Fibroblast of lung (primary cell): ENCODE results near the gene ZNRF4.

Experiments
- EZH2 ChIP-seq: IDR thresholded peaks from 2 replicates; pipeline ENCODE4 v1.5.1; 2012; ENCODE audit warnings: low read length, control low read depth, mild to moderate bottlenecking; ENCODE audit errors: missing control alignments
- TF ChIP-seq, protein P1 (sequence below), 2 donors: IDR thresholded peaks in 1 of 2; conservative IDR thresholded peaks in 1 of 2; 1 replicate in 1 of 2; 2 replicates in 1 of 2; pipeline ENCODE4 v1.5.1; 2011 to 2012; ENCODE audit warnings: low read length in 2 of 2, control low read depth in 1 of 2, inconsistent platforms in 1 of 2, low read depth in 1 of 2, mild to moderate bottlenecking in 1 of 2

DNA sequence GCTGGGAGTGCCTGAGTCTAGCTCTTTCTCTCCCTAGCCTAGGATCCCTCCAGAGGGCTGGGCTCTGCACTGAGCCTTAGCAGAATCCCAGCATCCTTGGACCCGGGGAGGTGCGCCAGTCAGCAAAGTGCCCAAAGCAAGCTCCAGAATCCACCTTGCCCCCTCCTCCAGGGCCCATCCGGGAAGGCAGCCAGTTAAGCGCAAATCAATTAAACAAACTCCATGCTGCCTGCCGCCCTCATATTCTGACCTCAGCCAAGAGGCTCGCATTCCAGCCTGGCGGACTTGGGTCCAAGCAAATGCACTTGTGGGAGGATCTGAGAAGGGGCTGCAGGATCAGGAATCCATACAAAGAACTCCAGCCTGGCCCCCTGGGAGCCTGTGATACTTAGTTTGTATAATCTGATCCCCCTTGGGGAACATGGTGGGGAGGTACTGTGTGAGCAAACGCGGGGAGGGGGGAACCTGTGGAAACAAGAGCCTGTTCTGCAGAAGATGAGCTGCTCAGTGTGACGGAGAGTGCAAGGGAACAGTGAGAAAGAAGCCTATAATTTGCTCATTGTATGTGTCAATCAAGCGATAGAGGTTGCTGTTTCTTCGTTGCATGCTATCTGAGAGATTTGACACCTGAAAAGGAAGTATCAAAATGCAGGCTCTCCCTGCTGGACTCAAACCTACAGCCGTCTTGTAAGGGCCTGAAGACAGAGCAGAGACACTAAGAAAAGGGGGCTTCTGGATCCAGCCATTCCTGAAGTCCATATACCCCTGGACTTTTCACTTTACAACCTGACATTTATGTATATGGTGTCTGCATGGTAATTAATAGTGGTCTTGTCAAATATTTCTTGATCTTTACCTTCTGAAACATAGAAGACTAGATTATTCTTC lies 29.4 kb downstream of the ZNRF4 start:
- TF ChIP-seq, protein P1, sequence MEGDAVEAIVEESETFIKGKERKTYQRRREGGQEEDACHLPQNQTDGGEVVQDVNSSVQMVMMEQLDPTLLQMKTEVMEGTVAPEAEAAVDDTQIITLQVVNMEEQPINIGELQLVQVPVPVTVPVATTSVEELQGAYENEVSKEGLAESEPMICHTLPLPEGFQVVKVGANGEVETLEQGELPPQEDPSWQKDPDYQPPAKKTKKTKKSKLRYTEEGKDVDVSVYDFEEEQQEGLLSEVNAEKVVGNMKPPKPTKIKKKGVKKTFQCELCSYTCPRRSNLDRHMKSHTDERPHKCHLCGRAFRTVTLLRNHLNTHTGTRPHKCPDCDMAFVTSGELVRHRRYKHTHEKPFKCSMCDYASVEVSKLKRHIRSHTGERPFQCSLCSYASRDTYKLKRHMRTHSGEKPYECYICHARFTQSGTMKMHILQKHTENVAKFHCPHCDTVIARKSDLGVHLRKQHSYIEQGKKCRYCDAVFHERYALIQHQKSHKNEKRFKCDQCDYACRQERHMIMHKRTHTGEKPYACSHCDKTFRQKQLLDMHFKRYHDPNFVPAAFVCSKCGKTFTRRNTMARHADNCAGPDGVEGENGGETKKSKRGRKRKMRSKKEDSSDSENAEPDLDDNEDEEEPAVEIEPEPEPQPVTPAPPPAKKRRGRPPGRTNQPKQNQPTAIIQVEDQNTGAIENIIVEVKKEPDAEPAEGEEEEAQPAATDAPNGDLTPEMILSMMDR (conservative IDR thresholded peaks at IDR 0.05 in 1 of 2, IDR thresholded peaks at IDR 0.05 in 1 of 2; ENCODE audit: low read depth in 1 of 2, low read length in 2 of 2), result no peak
- no peak for TF ChIP-seq EZH2
